GM23338 (cell line): Measurements from ENCODE around the gene RCOR1. TPM values are rescaled to one million over a fixed set of nuclear protein-coding genes. Genes with fewer than 3 reads are reported as not detected.

Experiments
- ATAC-seq: fragments of 200-7000 bp; cut with Tn5 transposase; 3 replicates; pipeline ENCODE4 v1.9.1; 2020
- DNase-seq: peaks from one replicate; pipeline ENCODE4 v3.0.0-alpha.2; 2015; ENCODE audit warnings: low spot score
- H2AFZ ChIP-seq: fragments of 200-600 bp; sonication (generic); 2 replicates; pipeline ENCODE4 v1.8.0; 2016; ENCODE audit warnings: antibody characterized with exemption, mild to moderate bottlenecking, moderate library complexity
- H3F3A ChIP-seq: fragments of 200-600 bp; sonication (generic); replicated peaks from 2 replicates; pipeline ENCODE4 v1.8.0; 2017; ENCODE audit warnings: antibody characterized with exemption, mixed run types, low read depth
- H3K27ac ChIP-seq: fragments of 200-600 bp; sonication (generic); 2 replicates; pipeline ENCODE4 v1.6.1; 2016; ENCODE audit warnings: low read depth
- H3K27me3 ChIP-seq: fragments of 200-600 bp; sonication (generic); 2 replicates; pipeline ENCODE4 v1.8.0; 2016; ENCODE audit warnings: mild to moderate bottlenecking, mixed run types, moderate library complexity; ENCODE audit not compliant: insufficient read depth
- H3K36me3 ChIP-seq: fragments of 200-600 bp; sonication (generic); 2 replicates; pipeline ENCODE4 v1.8.0; 2016; ENCODE audit warnings: mild to moderate bottlenecking; ENCODE audit not compliant: insufficient read depth
- H3K4me1 ChIP-seq: fragments of 200-600 bp; sonication (generic); 2 replicates; pipeline ENCODE4 v1.8.0; 2016; ENCODE audit warnings: mild to moderate bottlenecking, moderate library complexity; ENCODE audit not compliant: insufficient read depth
- H3K4me2 ChIP-seq: fragments of 200-600 bp; sonication (generic); 2 replicates; pipeline ENCODE4 v1.7.1; 2017; ENCODE audit warnings: mixed run types
- H3K4me3 ChIP-seq: fragments of 200-600 bp; sonication (generic); 2 replicates; pipeline ENCODE4 v1.6.1; 2016; ENCODE audit warnings: mixed run types
- H3K79me2 ChIP-seq: fragments of 200-600 bp; sonication (generic); replicated peaks from 2 replicates; pipeline ENCODE4 v1.8.0; 2017; ENCODE audit warnings: mild to moderate bottlenecking; ENCODE audit not compliant: insufficient read depth
- H3K9me2 ChIP-seq: fragments of 200-600 bp; sonication (generic); 2 replicates; pipeline ENCODE4 v1.8.0; 2017; ENCODE audit not compliant: insufficient read depth
- H4K20me1 ChIP-seq: fragments of 200-600 bp; sonication (generic); replicated peaks from 2 replicates; pipeline ENCODE4 v1.8.0; 2017; ENCODE audit warnings: mild to moderate bottlenecking; ENCODE audit not compliant: insufficient read depth
- H3K27ac Mint-ChIP-seq: 2 replicates; pipeline ENCODE4 v1.8.0; 2020; ENCODE audit warnings: inconsistent platforms, mild to moderate bottlenecking, moderate library complexity, mixed read lengths
- H3K27me3 Mint-ChIP-seq: 3 replicates; pipeline ENCODE4 v1.8.0; 2022; ENCODE audit warnings: low read depth, mild to moderate bottlenecking, moderate library complexity, mixed read lengths, inconsistent platforms; ENCODE audit not compliant: insufficient read depth, poor library complexity
- H3K36me3 Mint-ChIP-seq: 3 replicates; pipeline ENCODE4 v1.8.0; 2021; ENCODE audit warnings: low read depth, mild to moderate bottlenecking, inconsistent platforms, moderate library complexity, mixed read lengths
- H3K4me1 Mint-ChIP-seq: 3 replicates; pipeline ENCODE4 v1.8.0; 2020; ENCODE audit warnings: mild to moderate bottlenecking, inconsistent platforms, mixed read lengths
- H3K4me3 Mint-ChIP-seq: 3 replicates; pipeline ENCODE4 v1.8.0; 2021; ENCODE audit warnings: moderate library complexity, mild to moderate bottlenecking, inconsistent platforms, mixed read lengths
- H3K9me3 Mint-ChIP-seq: 3 replicates; pipeline ENCODE4 v1.8.0; 2020; ENCODE audit warnings: moderate library complexity, mild to moderate bottlenecking, inconsistent platforms, mixed read lengths
- CREB1 ChIP-seq: fragments of 250-450 bp; sonication (Bioruptor Pico); IDR thresholded peaks from 2 replicates; pipeline ENCODE4 v1.5.0; 2020; ENCODE audit warnings: low read depth, mild to moderate bottlenecking, moderate library complexity
- EZH2 ChIP-seq: fragments of 200-600 bp; sonication (generic); IDR thresholded peaks from one replicate; pipeline ENCODE4 v1.8.0; 2017; ENCODE audit warnings: antibody characterized with exemption, mild to moderate bottlenecking, low read depth; ENCODE audit not compliant: unreplicated experiment
- JUNB ChIP-seq: IDR thresholded peaks from one replicate; pipeline ENCODE4 v1.6.1; 2016; ENCODE audit warnings: antibody characterized with exemption; ENCODE audit not compliant: unreplicated experiment
- STAT1 ChIP-seq: IDR thresholded peaks from one replicate; pipeline ENCODE4 v1.6.1; 2016; ENCODE audit warnings: antibody characterized with exemption; ENCODE audit not compliant: unreplicated experiment
- ZNF114 ChIP-seq: fragments of 250-450 bp; sonication (Bioruptor Pico); IDR thresholded peaks from 2 replicates; pipeline ENCODE4 v1.5.0; 2020; ENCODE audit warnings: mild to moderate bottlenecking, moderate library complexity
- ZNF331 ChIP-seq: fragments of 250-450 bp; sonication (Bioruptor Pico); IDR thresholded peaks from 2 replicates; pipeline ENCODE4 v1.5.0; 2020; ENCODE audit warnings: low read depth, mild to moderate bottlenecking, moderate library complexity
- polyA plus RNA-seq: library from polyadenylated mRNA; unstranded; fragments of >200 nt; fragmentation: Nextera tagmentation; extraction: Ambion mirVana; gene quantifications from 2 replicates; pipeline ENCODE4 v1.2.1, GENCODE V29; 2016
- total RNA-seq: library from RNA; depleted of rRNA; stranded (reverse); fragments of >200 nt; shearing (Covaris generic); gene quantifications from 2 replicates; pipeline ENCODE4 v1.2.3, GENCODE V29; 2014
- TF ChIP-seq, protein P1 (sequence below): IDR thresholded peaks from 2 replicates; pipeline ENCODE4 v1.6.1; 2016; ENCODE audit warnings: antibody characterized with exemption
- TF ChIP-seq, protein P2 (sequence below), 2 experiments: fragments of 200-600 bp in 1 of 2; sonication (generic) in 1 of 2; conservative IDR thresholded peaks; 2 replicates each; pipeline versions ENCODE4 v1.5.1 to v1.6.1; 2016 to 2017; ENCODE audit warnings: antibody characterized with exemption in 2 of 2, low read depth in 2 of 2, mild to moderate bottlenecking in 2 of 2, moderate library complexity in 1 of 2

Gene RCOR1
- total and polyA plus RNA-seq, 2 experiments from 2014 or later, result 7.6 to 26.1 TPM

- Histone ChIP-seq H4K20me1 (peaks cover 59% of the 10 kb centered on the region; the same call in 1 of the 2 replicates), H3K27ac (peak overlapping the region; percentile 70; the same call in 1 of the 2 replicates), H3K4me3 (no peak overlapping the region), H3K27me3 (no peaks in the 10 kb centered on the region), H3K36me3 (no peaks in the 10 kb centered on the region), H3K9me2 (no peaks in the 10 kb centered on the region), H3F3A (peaks cover 3% of the 10 kb centered on the region; the same call in 1 of the 2 replicates), H3K4me2 (no peak overlapping the region), H2AFZ (no peak overlapping the region), H3K4me1 (no peaks in the 10 kb centered on the region), H3K79me2 (peaks cover 100% of the 10 kb centered on the region)
- Mint-ChIP-seq H3K27ac (no peak overlapping the region), H3K36me3 (no peaks in the 10 kb centered on the region; the same call in 2 of the 3 replicates), H3K27me3 (peaks cover 1% of the 10 kb centered on the region), H3K9me3 (no peaks in the 10 kb centered on the region), H3K4me3 (no peak overlapping the region), H3K4me1 (peaks cover 5% of the 10 kb centered on the region; the same call in 2 of the 3 replicates)
- ATAC-seq (no peak), DNase-seq (no peak)
- TF ChIP-seq STAT1, result no peak
- TF ChIP-seq ZNF331 (CRISPR knock-in tag), result no peak
Observed at GRCh38 chr14:102608064-102608446, 15.6 kb downstream of the RCOR1 start.

- Histone ChIP-seq H3K27ac (no peak overlapping the region), H3K4me1 (no peaks in the 10 kb centered on the region), H3K4me3 (no peak overlapping the region), H3K9me2 (no peaks in the 10 kb centered on the region), H2AFZ (no peak overlapping the region), H3K79me2 (peaks cover 98% of the 10 kb centered on the region), H3K27me3 (no peaks in the 10 kb centered on the region), H3F3A (no peaks in the 10 kb centered on the region), H4K20me1 (peaks cover 39% of the 10 kb centered on the region; the same call in 1 of the 2 replicates), H3K4me2 (no peak overlapping the region), H3K36me3 (no peaks in the 10 kb centered on the region)
- H3K4me1 Mint-ChIP-seq, result no peaks in the 10 kb centered on the region
- no peak for DNase-seq
- no peaks in the 10 kb centered on the region for H3K9me3 Mint-ChIP-seq
- H3K36me3 Mint-ChIP-seq, result no peaks in the 10 kb centered on the region; the same call in 2 of the 3 replicates
- TF ChIP-seq, protein P1, sequence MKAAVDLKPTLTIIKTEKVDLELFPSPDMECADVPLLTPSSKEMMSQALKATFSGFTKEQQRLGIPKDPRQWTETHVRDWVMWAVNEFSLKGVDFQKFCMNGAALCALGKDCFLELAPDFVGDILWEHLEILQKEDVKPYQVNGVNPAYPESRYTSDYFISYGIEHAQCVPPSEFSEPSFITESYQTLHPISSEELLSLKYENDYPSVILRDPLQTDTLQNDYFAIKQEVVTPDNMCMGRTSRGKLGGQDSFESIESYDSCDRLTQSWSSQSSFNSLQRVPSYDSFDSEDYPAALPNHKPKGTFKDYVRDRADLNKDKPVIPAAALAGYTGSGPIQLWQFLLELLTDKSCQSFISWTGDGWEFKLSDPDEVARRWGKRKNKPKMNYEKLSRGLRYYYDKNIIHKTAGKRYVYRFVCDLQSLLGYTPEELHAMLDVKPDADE, result no peak
- TF ChIP-seq JUNB, result no peak
- no peak for TF ChIP-seq EZH2
- ATAC-seq, result no peak
- peaks cover 7% of the 10 kb centered on the region for H3K27me3 Mint-ChIP-seq
- H3K27ac Mint-ChIP-seq, result peak overlapping the region; percentile 12; the same call in 1 of the 2 replicates
- H3K4me3 Mint-ChIP-seq, result no peak overlapping the region
Observed at GRCh38 chr14:102610968-102611811, 18.7 kb downstream of the RCOR1 start.

GRCh38 chr14:102616318-102616717 lies 23.9 kb downstream of the RCOR1 start:
- Mint-ChIP-seq H3K9me3 (no peaks in the 10 kb centered on the region), H3K27me3 (peaks cover 7% of the 10 kb centered on the region), H3K36me3 (peaks cover 4% of the 10 kb centered on the region; the same call in 1 of the 3 replicates), H3K27ac (no peak overlapping the region), H3K4me1 (peaks cover 4% of the 10 kb centered on the region; the same call in 2 of the 3 replicates), H3K4me3 (no peak overlapping the region)
- no peak for DNase-seq
- Histone ChIP-seq H3K36me3 (no peaks in the 10 kb centered on the region), H3K9me2 (no peaks in the 10 kb centered on the region), H3K27ac (no peak overlapping the region), H3K27me3 (no peaks in the 10 kb centered on the region), H3K4me1 (peaks cover 5% of the 10 kb centered on the region; the same call in 1 of the 2 replicates), H4K20me1 (peaks cover 18% of the 10 kb centered on the region), H3K79me2 (peaks cover 98% of the 10 kb centered on the region), H3F3A (0 out of 2 replicates have a peak, but pooled peaks cover 3% of the 10 kb centered on the region), H2AFZ (no peak overlapping the region), H3K4me2 (no peak overlapping the region), H3K4me3 (no peak overlapping the region)
- ATAC-seq, result no peak
- TF ChIP-seq ZNF114, result no peak
- TF ChIP-seq, protein P2, sequence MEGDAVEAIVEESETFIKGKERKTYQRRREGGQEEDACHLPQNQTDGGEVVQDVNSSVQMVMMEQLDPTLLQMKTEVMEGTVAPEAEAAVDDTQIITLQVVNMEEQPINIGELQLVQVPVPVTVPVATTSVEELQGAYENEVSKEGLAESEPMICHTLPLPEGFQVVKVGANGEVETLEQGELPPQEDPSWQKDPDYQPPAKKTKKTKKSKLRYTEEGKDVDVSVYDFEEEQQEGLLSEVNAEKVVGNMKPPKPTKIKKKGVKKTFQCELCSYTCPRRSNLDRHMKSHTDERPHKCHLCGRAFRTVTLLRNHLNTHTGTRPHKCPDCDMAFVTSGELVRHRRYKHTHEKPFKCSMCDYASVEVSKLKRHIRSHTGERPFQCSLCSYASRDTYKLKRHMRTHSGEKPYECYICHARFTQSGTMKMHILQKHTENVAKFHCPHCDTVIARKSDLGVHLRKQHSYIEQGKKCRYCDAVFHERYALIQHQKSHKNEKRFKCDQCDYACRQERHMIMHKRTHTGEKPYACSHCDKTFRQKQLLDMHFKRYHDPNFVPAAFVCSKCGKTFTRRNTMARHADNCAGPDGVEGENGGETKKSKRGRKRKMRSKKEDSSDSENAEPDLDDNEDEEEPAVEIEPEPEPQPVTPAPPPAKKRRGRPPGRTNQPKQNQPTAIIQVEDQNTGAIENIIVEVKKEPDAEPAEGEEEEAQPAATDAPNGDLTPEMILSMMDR (conservative IDR thresholded peaks at IDR 0.05; ENCODE audit: low read depth in 2 of 2), result no peak
- TF ChIP-seq CREB1 (CRISPR knock-in tag), result no peak
- TF ChIP-seq, protein P1, result no peak
